Ovary (tissue), 9 donors: ENCODE data around the gene FGD3. TPM values are rescaled to one million over a fixed set of nuclear protein-coding genes. Genes with fewer than 3 reads are reported as not detected.

ENCODE experiments used
- DNase-seq, 5 donors: peaks; one replicate each; pipeline ENCODE4 v3.0.0-alpha.2; 2019 to 2020
- H3K27ac ChIP-seq, 2 donors: fragments of 200-600 bp; one replicate each; pipeline versions ENCODE4 v1.5.1 to v1.8.0; 2019 to 2022
- H3K27me3 ChIP-seq: fragments of 200-600 bp; one replicate; pipeline ENCODE4 v1.8.0; 2022
- H3K36me3 ChIP-seq: fragments of 200-600 bp; sonication (generic); one replicate; pipeline ENCODE4 v1.5.1; 2019
- H3K4me1 ChIP-seq: one replicate; pipeline ENCODE4 v1.8.1; 2013; ENCODE audit warnings: mild to moderate bottlenecking, moderate library complexity; ENCODE audit not compliant: insufficient read depth
- H3K4me3 ChIP-seq: fragments of 200-600 bp; sonication (generic); one replicate; pipeline ENCODE4 v1.5.1; 2017
- H3K9me3 ChIP-seq, 2 donors: fragments of 200-600 bp in 1 of 2; sonication (generic) in 1 of 2; one replicate each; pipeline versions ENCODE4 v1.5.1 to v1.8.1; 2013 to 2019; ENCODE audit warnings: mild to moderate bottlenecking in 1 of 2, moderate library complexity in 1 of 2
- EP300 ChIP-seq: sonication (generic); formaldehyde crosslinking; IDR thresholded peaks from one replicate; pipeline ENCODE4 v1.6.1; 2017; ENCODE audit warnings: antibody characterized with exemption
- POLR2A ChIP-seq: fragments of 450-650 bp; IDR thresholded peaks from one replicate; pipeline ENCODE4 v1.6.1; 2017; ENCODE audit warnings: antibody characterized with exemption, mild to moderate bottlenecking, moderate library complexity
- WGBS, 3 donors: extraction: QIAGEN DNeasy Blood & Tissue Kit in 1 of 3; methylation state at CpG; one replicate each; pipeline versions ENCODE4 v1.1.5 to v1.1.7; 2013 to 2017; 5-methylcytosine and 5-hydroxymethylcytosine counted together
- intact Hi-C, 4 donors: fragments of 100-400 bp; cut with DNase I; formaldehyde crosslinking; loops; one replicate each; pipeline versions ENCODE4 v1.11.0 to v1.15.1; 2022 to 2023
- polyA plus RNA-seq, 2 donors: library from polyadenylated mRNA; stranded (reverse); fragments of 200-250 nt in 1 of 2; fragments of 350-450 nt in 1 of 2; fragmentation: Illumina TruSeq in 1 of 2; extraction: RNeasy Lipid Tissue Mini Kit (QIAGEN cat#74804) in 1 of 2; gene quantifications; one replicate each; pipeline ENCODE4 v1.2.3, GENCODE V29; 2013 to 2014
- total RNA-seq, 7 donors: library from RNA; depleted of rRNA in 2 of 7; stranded (reverse); fragments of >200 nt in 2 of 7; fragmentation: NEBNext Ultra II Directional in 3 of 7; extraction: Animal tissue kit (Norgen Biotek cat#: 25700) in 3 of 7; gene quantifications; one replicate each; pipeline versions ENCODE4 v1.1.0 to v1.2.4, GENCODE V29; 2016 to 2023
- TF ChIP-seq, protein P1 (sequence below), 3 donors: fragments of 450-650 bp in 2 of 3; fragments of 200-600 bp in 1 of 3; IDR thresholded peaks; one replicate each; pipeline versions ENCODE4 v1.5.1 to v1.8.0; 2016 to 2022; ENCODE audit warnings: antibody characterized with exemption in 3 of 3, mild to moderate bottlenecking in 1 of 3
- donor health status: DM: no; HTN: no; CAD: no; lungs with moderate emphysema.
- donor health status: DM: no; HTN: no; CAD: no.
- donor health status: Bipolar disorder and iron deficiency.
- donor health status: DM: yes; HTN: yes; CAD: no.
- donor health status: DM: no; HTN: no; CAD: no.
- donor health status: DM: yes; HTN: yes; CAD: no.

Gene FGD3
- total and polyA plus RNA-seq, 9 donors, result 1.1 to 6.7 (median 2.0) TPM

- intact Hi-C loops, result no loop called here
- no peak for TF ChIP-seq EP300
- Histone ChIP-seq H3K9me3 (no peaks in the 10 kb centered on the region), H3K27ac (no peak overlapping the region), H3K27me3 (no peaks in the 10 kb centered on the region), H3K4me1 (no peaks in the 10 kb centered on the region), H3K36me3 (no peaks in the 10 kb centered on the region), H3K4me3 (no peak overlapping the region)
- no peak for DNase-seq
- WGBS, 3 donors, result 88 to 91% (median 88%) methylated on average over 12 of the region's 12 CpGs
Observed at GRCh38 chr9:92977279-92977678, 30.0 kb downstream of the FGD3 start.

DNA sequence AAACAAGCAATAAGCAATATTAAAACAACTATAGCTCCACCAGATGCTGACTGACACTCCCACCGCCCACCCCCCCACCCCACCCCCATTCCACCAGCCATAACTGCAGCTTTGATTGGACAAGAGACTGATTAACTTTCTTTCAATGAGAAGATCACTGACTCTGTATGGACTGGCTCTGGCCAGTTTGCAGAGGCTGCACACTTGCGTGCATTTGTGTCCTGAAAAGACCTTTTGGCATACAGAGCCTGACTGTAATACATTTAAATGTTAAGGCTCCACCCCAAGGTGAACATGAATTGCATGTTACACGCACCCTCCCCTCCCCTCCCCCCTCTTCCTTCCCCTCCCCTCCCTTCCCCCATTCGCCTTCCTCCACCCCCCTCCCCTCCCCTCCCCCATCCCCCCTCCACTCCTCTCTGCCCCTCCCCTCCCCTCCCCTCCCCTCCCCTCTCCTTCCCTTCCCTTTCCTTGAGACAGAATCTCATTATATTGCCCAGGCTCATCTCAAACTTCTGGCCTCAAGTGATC lies 31.1 kb downstream of the FGD3 start:
- no peak overlapping the region for H3K4me3 ChIP-seq
- whole genome bisulfite sequencing, 3 donors, result 32 to 53% (median 32%) methylated on average over 4 of the region's 4 CpGs
- H3K27me3 ChIP-seq, result no peaks in the 10 kb centered on the region
- TF ChIP-seq EP300 (no peak), POLR2A (no peak)
- TF ChIP-seq, protein P1, sequence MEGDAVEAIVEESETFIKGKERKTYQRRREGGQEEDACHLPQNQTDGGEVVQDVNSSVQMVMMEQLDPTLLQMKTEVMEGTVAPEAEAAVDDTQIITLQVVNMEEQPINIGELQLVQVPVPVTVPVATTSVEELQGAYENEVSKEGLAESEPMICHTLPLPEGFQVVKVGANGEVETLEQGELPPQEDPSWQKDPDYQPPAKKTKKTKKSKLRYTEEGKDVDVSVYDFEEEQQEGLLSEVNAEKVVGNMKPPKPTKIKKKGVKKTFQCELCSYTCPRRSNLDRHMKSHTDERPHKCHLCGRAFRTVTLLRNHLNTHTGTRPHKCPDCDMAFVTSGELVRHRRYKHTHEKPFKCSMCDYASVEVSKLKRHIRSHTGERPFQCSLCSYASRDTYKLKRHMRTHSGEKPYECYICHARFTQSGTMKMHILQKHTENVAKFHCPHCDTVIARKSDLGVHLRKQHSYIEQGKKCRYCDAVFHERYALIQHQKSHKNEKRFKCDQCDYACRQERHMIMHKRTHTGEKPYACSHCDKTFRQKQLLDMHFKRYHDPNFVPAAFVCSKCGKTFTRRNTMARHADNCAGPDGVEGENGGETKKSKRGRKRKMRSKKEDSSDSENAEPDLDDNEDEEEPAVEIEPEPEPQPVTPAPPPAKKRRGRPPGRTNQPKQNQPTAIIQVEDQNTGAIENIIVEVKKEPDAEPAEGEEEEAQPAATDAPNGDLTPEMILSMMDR (IDR thresholded peaks at IDR 0.05), result no peak
- intact Hi-C loops, result no loop called here
- H3K27ac ChIP-seq, result no peak overlapping the region
- no peak for DNase-seq
- no peaks in the 10 kb centered on the region for H3K36me3 ChIP-seq
- H3K9me3 ChIP-seq, result no peaks in the 10 kb centered on the region
- no peaks in the 10 kb centered on the region for H3K4me1 ChIP-seq

- WGBS, 3 donors, result 16 to 33% (median 33%) methylated on average over 2 of the region's 2 CpGs
- TF ChIP-seq EP300 (no peak), POLR2A (no peak)
- intact Hi-C loops, result no loop called here
- Histone ChIP-seq H3K4me3 (no peak overlapping the region), H3K36me3 (no peaks in the 10 kb centered on the region), H3K4me1 (no peaks in the 10 kb centered on the region), H3K27ac (no peak overlapping the region), H3K9me3 (no peaks in the 10 kb centered on the region), H3K27me3 (no peaks in the 10 kb centered on the region)
- no peak for DNase-seq
Observed at GRCh38 chr9:92979283-92980056, 32.1 kb downstream of the FGD3 start.

- H3K9me3 ChIP-seq, result no peaks in the 10 kb centered on the region
- H3K27me3 ChIP-seq, result no peaks in the 10 kb centered on the region
- H3K4me3 ChIP-seq, result no peak overlapping the region
- WGBS, 3 donors, result 86 to 94% (median 90%) methylated on average over 7 of the region's 7 CpGs
- no peak for TF ChIP-seq POLR2A
- TF ChIP-seq, protein P1 (IDR thresholded peaks at IDR 0.05), result no peak
- TF ChIP-seq EP300, result no peak
- DNase-seq, result no peak
- H3K27ac ChIP-seq, result no peak overlapping the region
- H3K36me3 ChIP-seq, result no peaks in the 10 kb centered on the region
- intact Hi-C loops, result no loop called here
- H3K4me1 ChIP-seq, result no peaks in the 10 kb centered on the region
Observed at GRCh38 chr9:92980085-92980745, 32.9 kb downstream of the FGD3 start.

DNA sequence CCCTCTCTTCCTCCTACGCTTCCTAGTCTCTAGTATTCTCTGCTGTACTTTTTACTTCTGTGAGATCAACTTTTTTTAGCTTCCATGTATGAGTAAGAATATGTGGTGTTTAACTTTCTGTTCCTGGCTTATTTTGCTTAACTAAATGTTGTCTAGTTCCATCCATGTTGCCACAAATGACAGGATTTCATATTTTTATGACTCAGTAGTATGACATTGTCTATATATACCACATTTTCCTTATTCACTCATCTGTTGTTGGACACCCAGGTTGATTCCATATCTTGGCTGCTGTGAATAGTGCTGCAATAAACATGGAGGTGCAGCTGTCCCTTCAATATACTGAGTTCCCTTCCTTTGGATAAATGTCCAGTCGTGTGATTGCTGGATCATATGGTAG lies 34.8 kb downstream of the FGD3 start:
- no peaks in the 10 kb centered on the region for H3K9me3 ChIP-seq
- TF ChIP-seq EP300, result no peak
- WGBS, 3 donors, result 80 to 93% (median 89%) methylated on average over 2 of the region's 2 CpGs
- no peak overlapping the region for H3K27ac ChIP-seq
- H3K4me1 ChIP-seq, result no peaks in the 10 kb centered on the region
- no peak for DNase-seq
- no peaks in the 10 kb centered on the region for H3K27me3 ChIP-seq
- no peak overlapping the region for H3K4me3 ChIP-seq
- no peaks in the 10 kb centered on the region for H3K36me3 ChIP-seq
- intact Hi-C loops, result no loop called here
